ENCODE data around the gene SEC14L2.
"Not testable (repeated sequence)": the region's sequence is repeated elsewhere in the genome, so short reads cannot be mapped to it uniquely, and the experiment has no call there.

SEC14L2 gene

GRCh38 chr22:30380011-30380410 is 16.8 kb upstream of the SEC14L2 start:
- DNase-seq, result no peak

DNA sequence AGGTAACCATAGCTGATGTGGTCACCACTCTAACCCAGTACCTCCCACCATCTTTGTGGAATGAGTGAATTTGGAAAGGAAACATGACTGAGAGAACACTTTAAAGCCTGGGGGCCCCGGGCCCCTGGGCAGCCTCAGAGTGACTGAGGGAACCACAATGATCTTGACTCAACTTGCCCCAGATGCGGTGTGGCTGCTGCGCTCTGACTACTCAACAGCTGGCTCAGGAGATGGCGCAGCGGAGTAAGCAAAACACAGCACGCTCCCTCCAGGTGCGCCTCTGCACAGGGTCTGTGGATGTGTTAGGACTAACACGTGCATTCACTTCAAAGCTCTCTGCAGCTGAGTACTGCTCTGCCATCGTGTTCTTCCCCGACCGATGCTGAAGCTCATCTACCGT is 15.6 kb upstream of the SEC14L2 start:
- DNase-seq, result no peak

- no peak for DNase-seq
These were observed 14.5 kb upstream of the SEC14L2 start for GRCh38 chr22:30382340-30382739.

- no peak for DNase-seq
These were observed 13.8 kb upstream of the SEC14L2 start for GRCh38 chr22:30383061-30383460.

- no peak for DNase-seq
These were observed 10.9 kb upstream of the SEC14L2 start for GRCh38 chr22:30385942-30386341.

DNA sequence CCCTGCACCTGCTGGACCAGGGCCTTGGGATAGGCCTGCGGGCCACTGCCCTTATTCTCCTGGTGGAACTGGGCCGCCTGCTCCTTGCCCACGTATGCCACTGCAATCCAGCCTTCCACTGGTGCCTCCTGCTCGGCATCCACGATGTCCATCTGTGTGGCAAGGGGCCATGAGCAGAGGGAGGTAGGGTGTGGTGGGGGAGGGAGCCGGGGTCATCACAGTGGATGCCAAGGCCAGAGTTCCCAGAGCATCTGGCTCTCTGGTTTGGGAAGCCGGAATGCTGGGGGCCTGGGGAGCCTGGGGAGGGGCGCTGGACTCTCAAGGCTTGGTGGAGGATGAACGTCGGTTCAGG is 10.2 kb upstream of the SEC14L2 start:
- DNase-seq, result no peak

GRCh38 chr22:30386960-30387827 is 9.6 kb upstream of the SEC14L2 start, which contains the start of gene RNF215:
TSS of gene RNF215 (minus strand) at chr22:30387411. CDS start at chr22:30387313, 98 bp downstream.
- peak; percentile 67 for DNase-seq

- DNase-seq, result peak; percentile 39
These were observed 5.7 kb upstream of the SEC14L2 start for GRCh38 chr22:30390974-30391691.

DNA sequence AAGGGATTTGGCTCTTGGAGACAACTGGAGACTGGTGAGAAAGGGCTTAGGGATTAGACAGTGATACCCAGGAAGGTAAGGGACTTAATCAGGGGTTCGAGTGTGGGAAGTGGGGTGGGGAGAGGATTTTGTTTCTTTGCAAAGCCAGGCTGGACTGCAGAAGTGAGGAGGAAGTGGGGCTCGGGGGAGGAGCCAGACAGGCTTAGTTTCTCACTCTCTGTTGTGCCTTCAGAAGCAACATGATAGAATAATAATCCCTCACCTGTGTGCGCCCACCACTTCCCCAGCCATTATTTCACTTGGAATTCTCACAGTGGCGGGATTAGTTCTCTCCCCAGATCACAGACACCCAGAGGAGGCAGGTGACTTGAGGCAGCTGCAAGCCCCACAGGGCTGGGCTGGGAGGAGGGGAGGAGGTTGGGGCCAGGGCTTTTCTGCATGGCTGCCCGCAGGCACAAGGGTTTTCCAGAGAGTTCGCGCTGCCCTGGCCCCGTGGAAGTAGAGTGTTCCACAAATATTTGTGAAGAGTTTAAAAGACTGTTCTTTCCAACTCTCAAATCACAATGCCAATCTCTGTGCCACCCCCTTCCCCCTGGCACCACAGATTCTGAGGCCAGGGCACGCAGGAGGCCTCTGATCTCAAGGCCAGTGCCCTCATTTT is 4.0 kb upstream of the SEC14L2 start:
- no peak for DNase-seq

- no peak for DNase-seq
These were observed 3.5 kb upstream of the SEC14L2 start for GRCh38 chr22:30393322-30393680.

DNA sequence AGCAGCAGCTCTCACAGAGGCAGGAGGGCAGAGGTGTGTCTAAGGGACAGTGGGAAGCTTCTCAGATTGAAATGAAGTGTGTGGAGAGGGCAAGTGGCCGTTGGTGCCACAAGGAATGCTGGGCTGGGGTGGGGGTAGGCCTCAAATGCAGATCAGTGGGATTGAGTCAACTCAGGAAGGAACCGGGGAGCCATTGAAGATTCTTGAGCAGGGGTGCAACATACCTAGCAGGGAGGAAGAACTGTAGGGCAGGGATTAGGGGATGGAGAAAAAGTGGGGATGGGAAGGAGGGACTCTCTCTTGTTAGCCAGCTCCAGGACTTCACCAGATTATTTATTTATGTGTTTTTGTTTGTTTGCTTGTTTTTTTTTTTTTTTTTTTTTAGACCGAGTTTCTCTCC is 2.9 kb upstream of the SEC14L2 start:
- DNase-seq, result no peak

DNA sequence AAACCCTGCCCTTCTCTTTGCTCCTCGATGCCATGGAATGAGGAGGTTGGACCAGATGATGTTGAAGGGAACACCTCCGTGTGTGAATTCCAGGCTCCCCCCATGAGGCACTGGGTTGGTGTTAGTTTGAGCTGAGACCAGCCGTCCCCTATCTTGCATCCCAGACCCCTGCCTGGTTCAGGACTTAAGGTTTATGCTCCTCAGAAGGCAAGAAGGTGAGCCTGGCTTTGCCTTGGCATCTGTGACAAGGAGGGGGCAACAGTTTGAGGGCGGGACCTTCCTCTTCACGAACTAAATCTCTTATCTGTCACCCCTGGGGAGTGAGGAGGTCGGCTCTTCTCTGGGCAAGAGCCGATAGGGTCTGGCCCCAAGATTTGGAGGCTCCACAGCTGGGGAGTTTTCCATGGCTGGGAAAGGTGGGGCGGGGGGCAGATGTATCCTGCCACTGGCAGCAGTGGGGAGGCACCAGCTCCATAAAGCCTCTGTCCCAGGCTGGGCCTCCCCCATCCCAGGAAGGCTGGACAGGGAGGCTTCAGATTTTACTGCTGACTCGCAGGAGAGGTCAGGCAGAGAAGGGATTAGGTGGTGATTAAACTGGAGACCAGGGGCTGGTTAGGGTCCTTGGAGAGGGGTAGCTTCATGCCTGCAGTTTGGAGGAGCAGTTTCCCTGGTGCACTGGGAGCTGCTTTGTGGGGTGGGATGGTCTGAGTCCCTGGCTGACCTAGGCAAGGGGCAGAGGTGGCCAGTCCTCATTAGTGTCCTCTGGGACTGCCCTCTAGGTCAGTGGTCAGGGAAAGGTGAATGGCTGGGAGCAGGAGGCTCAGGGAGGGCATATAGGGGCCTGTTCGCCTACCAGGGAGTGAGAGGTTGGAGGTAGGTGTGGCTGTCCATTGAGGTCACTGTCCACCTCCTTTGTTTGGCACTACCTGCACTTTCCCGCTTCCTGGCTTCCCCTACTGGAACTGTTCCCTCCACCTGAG is 1.1 kb downstream of the SEC14L2 start:
- no peak for DNase-seq

DNA sequence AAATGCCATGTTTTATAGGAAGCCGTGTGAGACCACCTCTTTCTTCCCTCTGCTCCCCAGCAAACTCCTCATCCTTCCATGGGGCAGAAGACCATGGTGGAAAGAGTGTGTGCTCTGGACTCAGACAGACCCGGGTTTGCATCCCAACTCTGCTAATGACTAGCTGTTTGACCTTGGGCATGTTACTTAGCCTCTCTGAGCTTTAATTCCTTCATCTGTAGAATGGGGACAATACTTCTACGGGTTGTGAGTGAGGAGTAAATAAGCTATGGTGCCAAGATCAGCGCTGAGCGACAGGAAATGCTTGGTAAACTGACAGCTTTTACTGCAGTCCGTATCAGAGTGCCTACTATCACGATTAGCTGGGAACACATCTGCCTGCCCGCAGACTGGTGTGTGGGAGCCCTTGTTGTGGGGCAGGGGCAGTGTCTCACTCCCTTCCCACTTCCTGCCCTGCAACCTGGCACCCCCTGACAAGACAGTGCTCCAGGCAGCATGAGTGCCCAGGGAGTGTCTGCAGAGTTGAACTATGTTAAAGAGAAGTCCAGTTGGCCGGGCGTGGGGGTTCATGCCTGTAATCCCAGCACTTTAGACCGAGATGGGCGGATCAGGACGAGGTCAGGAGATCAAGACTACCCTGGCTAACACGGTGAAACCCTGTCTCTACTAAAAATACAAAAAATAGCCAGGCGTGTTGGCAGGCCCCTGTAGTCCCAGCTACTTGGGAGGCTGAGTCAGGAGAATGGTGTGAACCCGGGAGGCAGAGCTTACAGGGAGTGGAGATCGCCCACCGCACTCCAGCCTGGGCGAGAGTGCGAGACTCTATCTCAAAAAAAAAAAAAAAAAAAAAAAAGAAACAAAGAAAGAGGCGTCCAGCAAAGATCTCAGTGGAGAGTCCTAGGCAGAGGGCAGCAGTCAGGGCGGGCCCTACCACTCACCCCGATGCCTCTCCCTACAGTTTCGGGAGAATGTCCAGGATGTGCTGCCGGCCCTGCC is 2.2 kb downstream of the SEC14L2 start:
- no peak for DNase-seq

- no peak for DNase-seq
These were observed 2.9 kb downstream of the SEC14L2 start for GRCh38 chr22:30399718-30400117.

DNA sequence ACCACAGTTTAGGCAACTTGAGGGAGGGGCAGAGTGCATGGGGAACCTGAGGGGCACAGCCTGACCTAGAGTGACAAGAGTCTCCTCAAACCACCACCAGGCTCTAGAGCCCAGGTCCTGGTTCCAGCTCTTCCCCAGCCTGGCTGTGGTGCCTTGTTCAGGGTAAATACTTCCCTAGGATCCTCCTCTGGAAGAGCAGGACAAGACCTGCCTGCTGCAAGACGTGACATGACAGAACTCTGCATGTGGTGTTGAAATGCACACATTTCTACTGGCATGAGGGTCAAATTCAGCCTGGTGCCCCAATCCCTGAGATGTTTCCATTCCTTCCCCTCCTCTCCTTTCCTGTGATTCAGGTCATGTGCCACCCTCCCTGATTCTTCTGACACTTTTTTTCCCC is 3.3 kb downstream of the SEC14L2 start:
- DNase-seq, result no peak

- not testable (repeated sequence) for DNase-seq
These were observed 4.2 kb downstream of the SEC14L2 start for GRCh38 chr22:30401024-30401423.

GRCh38 chr22:30402028-30402765 is 5.4 kb downstream of the SEC14L2 start:
- DNase-seq, result no peak

- DNase-seq, result not testable (repeated sequence)
These were observed 5.9 kb downstream of the SEC14L2 start for GRCh38 chr22:30402766-30403104.

- DNase-seq, result no peak
These were observed 7.5 kb downstream of the SEC14L2 start for GRCh38 chr22:30404307-30404706.

GRCh38 chr22:30405731-30406130 is 8.9 kb downstream of the SEC14L2 start:
- no peak for DNase-seq

DNA sequence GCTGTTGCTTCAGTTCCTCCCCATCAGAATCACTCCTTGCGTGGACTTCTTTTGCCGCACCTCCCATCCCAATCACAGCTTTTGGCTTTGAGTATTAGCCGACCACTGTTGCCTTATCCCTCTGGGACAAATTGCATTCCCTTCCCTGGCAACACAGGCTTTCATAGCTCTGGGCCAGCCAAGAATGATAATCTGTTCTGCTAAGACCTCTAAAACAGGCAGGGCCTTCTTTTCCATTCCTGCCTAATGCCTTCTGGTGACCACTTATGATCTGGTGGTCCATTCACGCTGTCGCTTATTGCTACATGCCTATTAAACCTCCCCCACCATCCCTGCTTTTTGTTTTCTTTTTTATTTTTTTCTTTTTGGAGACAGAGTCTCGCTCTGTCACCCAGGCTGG is 9.6 kb downstream of the SEC14L2 start:
- no peak for DNase-seq
